Measurements from ENCODE around the gene SEMA4C. TPM values are rescaled to one million over a fixed set of nuclear protein-coding genes. Genes with fewer than 3 reads are reported as not detected.
"Not testable (repeated sequence)": the region's sequence is repeated elsewhere in the genome, so short reads cannot be mapped to it uniquely, and the experiment has no call there.

The SEMA4C gene
- total and polyA plus RNA-seq, 3 donors from 2014 or later, result 10.5 to 17.6 (median 11.4) TPM

DNA sequence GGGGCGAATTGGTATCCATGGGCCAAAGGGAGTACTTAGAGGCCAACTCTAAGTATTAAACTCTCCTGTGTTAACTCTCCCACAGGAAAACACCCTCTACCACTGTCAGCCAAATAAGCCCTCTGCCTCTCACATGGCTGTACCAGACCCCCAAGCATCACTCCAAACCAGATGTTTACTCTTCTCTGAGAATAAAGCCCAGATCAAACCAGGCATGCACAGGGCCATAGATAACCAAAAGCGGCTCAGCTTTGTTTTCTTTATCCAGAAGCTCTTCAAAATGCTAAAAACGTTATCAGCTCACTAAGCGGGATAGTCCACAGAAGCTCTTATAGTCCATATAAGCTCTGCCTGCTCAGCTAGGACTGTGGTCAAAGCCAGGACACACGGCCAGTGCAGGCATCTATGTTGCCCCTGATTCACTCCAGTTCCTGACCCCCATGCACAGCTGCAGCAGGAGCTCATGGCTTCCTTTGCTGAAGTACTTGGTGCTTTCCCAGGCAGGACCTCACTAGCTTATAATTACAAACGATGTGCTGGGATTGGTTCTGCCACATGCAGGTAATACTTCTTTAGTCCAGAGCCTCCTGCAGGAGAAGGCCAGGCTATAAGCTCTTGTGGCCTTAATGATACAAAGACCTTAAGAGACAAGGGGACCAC, 21.0 kb upstream of the SEMA4C start:
- H3K4me3 ChIP-seq, result no peak overlapping the region
- peaks cover 21% of the 10 kb centered on the region for H3K4me1 ChIP-seq
- H3K36me3 ChIP-seq (ENCODE audit: low read depth, missing control alignments), result no peaks in the 10 kb centered on the region
- intact Hi-C loops (cut with DNase I; ENCODE audit: low total_unique reads), result no loop called here
- WGBS, 2 donors, result 60 to 74% methylated on average over 6 of the region's 6 CpGs
- H3K9me3 ChIP-seq, result no peaks in the 10 kb centered on the region
- DNase-seq, result no peak
- H3K27me3 ChIP-seq, result no peaks in the 10 kb centered on the region
- H3K27ac ChIP-seq, result no peak overlapping the region
- TF ChIP-seq, protein P1, sequence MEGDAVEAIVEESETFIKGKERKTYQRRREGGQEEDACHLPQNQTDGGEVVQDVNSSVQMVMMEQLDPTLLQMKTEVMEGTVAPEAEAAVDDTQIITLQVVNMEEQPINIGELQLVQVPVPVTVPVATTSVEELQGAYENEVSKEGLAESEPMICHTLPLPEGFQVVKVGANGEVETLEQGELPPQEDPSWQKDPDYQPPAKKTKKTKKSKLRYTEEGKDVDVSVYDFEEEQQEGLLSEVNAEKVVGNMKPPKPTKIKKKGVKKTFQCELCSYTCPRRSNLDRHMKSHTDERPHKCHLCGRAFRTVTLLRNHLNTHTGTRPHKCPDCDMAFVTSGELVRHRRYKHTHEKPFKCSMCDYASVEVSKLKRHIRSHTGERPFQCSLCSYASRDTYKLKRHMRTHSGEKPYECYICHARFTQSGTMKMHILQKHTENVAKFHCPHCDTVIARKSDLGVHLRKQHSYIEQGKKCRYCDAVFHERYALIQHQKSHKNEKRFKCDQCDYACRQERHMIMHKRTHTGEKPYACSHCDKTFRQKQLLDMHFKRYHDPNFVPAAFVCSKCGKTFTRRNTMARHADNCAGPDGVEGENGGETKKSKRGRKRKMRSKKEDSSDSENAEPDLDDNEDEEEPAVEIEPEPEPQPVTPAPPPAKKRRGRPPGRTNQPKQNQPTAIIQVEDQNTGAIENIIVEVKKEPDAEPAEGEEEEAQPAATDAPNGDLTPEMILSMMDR (IDR thresholded peaks at IDR 0.05), result no peak
- TF ChIP-seq POLR2A (IDR thresholded peaks at IDR 0.05), result no peak

DNA sequence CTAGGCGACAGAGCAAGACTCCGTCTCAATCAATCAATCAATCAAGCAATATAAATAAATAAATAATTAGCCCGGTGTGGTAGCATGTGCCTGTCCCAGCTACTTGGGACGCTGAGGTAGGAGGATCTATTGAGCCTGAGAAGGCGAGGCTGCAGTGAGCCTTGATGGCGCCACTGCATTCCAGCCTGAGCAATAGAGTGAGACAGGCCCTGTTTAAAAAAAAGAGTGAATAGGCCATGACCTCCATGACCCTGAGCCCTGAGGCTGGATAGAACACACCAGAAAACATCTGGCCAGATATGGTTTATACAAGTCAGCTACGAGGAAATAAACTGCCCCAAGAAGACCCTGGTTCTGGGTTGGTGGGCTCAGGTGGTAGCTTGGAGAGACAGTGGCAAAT, 20.4 kb upstream of the SEMA4C start:
- peaks cover 16% of the 10 kb centered on the region for H3K4me1 ChIP-seq
- intact Hi-C loops (cut with DNase I; ENCODE audit: low total_unique reads), result no loop called here

DNA sequence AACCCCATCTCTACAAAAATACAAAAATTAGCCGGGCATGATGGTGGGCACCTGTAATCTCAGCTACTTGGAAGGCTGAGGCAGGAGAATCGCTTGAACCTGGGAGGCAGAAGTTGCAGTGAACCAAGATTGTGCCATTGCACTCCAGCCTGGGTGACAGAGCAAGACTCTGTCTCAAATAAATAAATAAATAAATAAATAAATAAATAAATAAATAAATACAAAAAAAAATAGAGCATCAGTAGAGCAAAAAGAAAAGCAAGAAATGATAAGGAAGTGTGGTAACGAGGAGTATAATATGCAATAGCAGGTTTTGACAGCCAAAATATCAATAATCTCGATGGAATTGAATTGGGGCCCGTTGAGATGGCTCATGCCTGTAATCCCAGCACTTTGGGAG, 19.6 kb upstream of the SEMA4C start:
- H3K27ac ChIP-seq; H3K4me3 ChIP-seq; DNase-seq; intact Hi-C loops (cut with DNase I; ENCODE audit: low total_unique reads); H3K9me3 ChIP-seq; H3K36me3 ChIP-seq (ENCODE audit: low read depth, missing control alignments); H3K27me3 ChIP-seq: not testable (repeated sequence)
- peaks cover 16% of the 10 kb centered on the region for H3K4me1 ChIP-seq
- WGBS, 2 donors, result 93% methylated on average over 5 of the region's 5 CpGs

More for the DNA sequence above, 20.4 kb upstream of the SEMA4C start:
- Histone ChIP-seq H3K9me3 (no peaks in the 10 kb centered on the region), H3K4me3 (no peak overlapping the region), H3K27me3 (no peaks in the 10 kb centered on the region), H3K36me3 (ENCODE audit: low read depth, missing control alignments) (no peaks in the 10 kb centered on the region), H3K27ac (no peak overlapping the region)
- no peak for TF ChIP-seq POLR2A (IDR thresholded peaks at IDR 0.05)
- TF ChIP-seq, protein P1 (IDR thresholded peaks at IDR 0.05), result no peak
- DNase-seq, result no peak
- WGBS, 2 donors, result 90 to 97% methylated on average over 7 of the region's 7 CpGs

DNA sequence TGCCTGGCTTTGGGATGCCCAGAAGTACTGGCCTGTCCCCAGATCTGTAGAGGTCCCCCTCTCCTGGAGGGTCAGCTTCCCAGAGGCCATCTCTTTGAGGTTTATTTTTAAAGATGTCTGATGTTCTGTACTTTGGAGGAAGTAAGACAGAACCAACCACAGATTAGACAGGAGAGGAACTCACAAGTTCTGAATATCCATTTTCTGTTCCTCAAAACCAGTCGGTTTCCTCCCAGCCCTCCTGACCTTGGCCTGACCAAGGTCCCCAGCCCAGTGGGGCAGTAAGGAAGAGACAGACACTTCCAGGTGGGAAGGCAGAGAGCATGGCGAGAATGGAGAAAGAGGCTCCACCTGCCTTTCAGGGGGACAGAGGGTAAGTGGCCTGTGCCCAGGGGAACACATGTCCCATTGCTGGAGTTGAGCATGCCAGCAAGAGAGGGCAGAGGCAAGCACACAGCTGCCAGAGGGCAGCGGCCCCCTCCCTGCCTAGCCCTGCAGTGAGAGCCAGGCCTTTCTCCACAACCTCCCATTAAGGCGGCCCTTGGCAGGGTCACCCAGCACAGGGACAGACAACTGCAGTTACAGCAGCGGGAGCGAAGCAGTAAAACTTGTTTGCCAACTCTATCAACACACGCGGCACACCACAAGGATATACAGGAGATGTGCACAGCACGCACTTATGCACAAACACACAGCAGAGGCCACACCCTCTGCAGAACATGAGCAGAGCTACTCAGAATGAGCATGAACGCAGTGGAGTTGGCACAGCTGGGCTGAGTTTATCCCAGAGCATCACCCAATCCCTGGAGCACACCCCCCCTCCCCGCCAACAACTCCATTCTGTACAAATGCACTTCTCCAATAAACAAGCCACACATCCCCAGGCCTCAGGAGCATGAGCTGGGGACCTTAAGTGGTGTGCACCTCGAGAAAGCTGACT, 18.5 kb upstream of the SEMA4C start:
- no peaks in the 10 kb centered on the region for H3K9me3 ChIP-seq
- DNase-seq, result no peak
- no peaks in the 10 kb centered on the region for H3K36me3 ChIP-seq (ENCODE audit: low read depth, missing control alignments)
- H3K27me3 ChIP-seq, result no peaks in the 10 kb centered on the region
- no peak overlapping the region for H3K27ac ChIP-seq
- TF ChIP-seq, protein P1 (IDR thresholded peaks at IDR 0.05), result no peak
- no peak for TF ChIP-seq POLR2A (IDR thresholded peaks at IDR 0.05)
- 70 to 75% methylated on average over 9 to 12 of the region's 12 CpGs for WGBS, 2 donors
- H3K4me1 ChIP-seq, result peaks cover 16% of the 10 kb centered on the region
- intact Hi-C loops (cut with DNase I; ENCODE audit: low total_unique reads), result no loop called here
- H3K4me3 ChIP-seq, result no peak overlapping the region

DNA sequence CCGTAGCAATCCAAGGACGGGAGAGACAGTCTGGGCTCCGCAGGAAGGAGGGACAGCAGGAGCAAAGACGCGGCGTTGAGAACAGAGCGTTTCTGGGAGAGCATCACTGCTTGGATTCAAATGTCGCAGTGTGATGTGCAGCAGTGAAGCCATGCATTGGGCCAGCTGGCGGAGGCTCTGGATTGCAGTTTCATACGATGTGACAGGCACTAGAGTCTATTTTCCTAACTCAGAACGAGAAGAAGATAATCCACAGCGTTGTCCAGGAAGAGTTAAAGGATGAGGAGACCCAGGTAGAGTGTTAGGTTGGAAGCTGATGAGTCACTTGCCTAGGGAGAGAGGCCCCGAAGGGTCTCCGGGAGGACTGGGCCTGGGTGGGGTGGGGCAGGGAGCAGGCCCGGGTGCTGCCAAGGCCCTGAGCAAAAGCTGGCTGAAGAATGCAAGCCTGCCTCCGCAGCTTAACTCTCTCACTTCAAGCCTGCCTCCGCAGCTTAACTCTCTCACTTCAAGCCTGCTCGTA, 17.7 kb upstream of the SEMA4C start:
- Histone ChIP-seq H3K27ac (peak overlapping the region in 1 of 2 donors; percentile 61), H3K4me1 (peaks cover 16% of the 10 kb centered on the region), H3K27me3 (no peaks in the 10 kb centered on the region), H3K4me3 (no peak overlapping the region), H3K36me3 (ENCODE audit: low read depth, missing control alignments) (no peaks in the 10 kb centered on the region), H3K9me3 (no peaks in the 10 kb centered on the region)
- intact Hi-C loops (cut with DNase I; ENCODE audit: low total_unique reads), result no loop called here
- 47 to 59% methylated on average over 18 of the region's 18 CpGs for WGBS, 2 donors
- TF ChIP-seq POLR2A (IDR thresholded peaks at IDR 0.05), result no peak
- TF ChIP-seq, protein P1 (IDR thresholded peaks at IDR 0.05), result no peak
- peak; percentile 46 for DNase-seq

All from testis (tissue), 3 donors.